ENCODE measurements around the gene NPIPB6.
"Not testable (repeated sequence)": the region's sequence is repeated elsewhere in the genome, so short reads cannot be mapped to it uniquely, and the experiment has no call there.

GRCh38 chr16:28382177-28382867 is 19.0 kb upstream of the NPIPB6 start:
- TF ChIP-seq POLR2A, CTCF (IDR thresholded peaks at IDR 0.05): not testable (repeated sequence)
